IgD-negative memory B cell (primary cell): ENCODE measurements around the gene CYS1. TPM values are rescaled to one million over a fixed set of nuclear protein-coding genes. Genes with fewer than 3 reads are reported as not detected.

Experiments used
- H3K27ac Mint-ChIP-seq, 3 donors: one replicate each; pipeline ENCODE4 v1.8.0; 2020 to 2022; ENCODE audit warnings: mild to moderate bottlenecking in 3 of 3, mixed read lengths in 3 of 3, moderate library complexity in 1 of 3
- H3K27me3 Mint-ChIP-seq: one replicate; pipeline ENCODE4 v1.8.0; 2021; ENCODE audit warnings: mixed read lengths
- H3K36me3 Mint-ChIP-seq: one replicate; pipeline ENCODE4 v1.8.0; 2020; ENCODE audit warnings: mild to moderate bottlenecking, mixed read lengths
- H3K4me1 Mint-ChIP-seq, 3 donors: one replicate each; pipeline ENCODE4 v1.8.0; 2020 to 2022; ENCODE audit warnings: mixed read lengths in 3 of 3, mild to moderate bottlenecking in 1 of 3
- H3K4me3 Mint-ChIP-seq, 4 donors: one replicate each; pipeline ENCODE4 v1.8.0; 2020 to 2022; ENCODE audit warnings: mild to moderate bottlenecking in 4 of 4, mixed read lengths in 4 of 4, moderate library complexity in 3 of 4
- H3K9me3 Mint-ChIP-seq, 3 donors: one replicate each; pipeline ENCODE4 v1.8.0; 2020 to 2021; ENCODE audit warnings: mixed read lengths in 3 of 3, mild to moderate bottlenecking in 1 of 3
- polyA plus RNA-seq: library from polyadenylated mRNA; unstranded; fragments of 300-500 nt; fragmentation: Illumina TruSeq; gene quantifications from one replicate; pipeline ENCODE4 v1.2.3, GENCODE V29; 2021

CYS1 gene
- polyA plus RNA-seq, 1 donor from 2014 or later: not detected

DNA sequence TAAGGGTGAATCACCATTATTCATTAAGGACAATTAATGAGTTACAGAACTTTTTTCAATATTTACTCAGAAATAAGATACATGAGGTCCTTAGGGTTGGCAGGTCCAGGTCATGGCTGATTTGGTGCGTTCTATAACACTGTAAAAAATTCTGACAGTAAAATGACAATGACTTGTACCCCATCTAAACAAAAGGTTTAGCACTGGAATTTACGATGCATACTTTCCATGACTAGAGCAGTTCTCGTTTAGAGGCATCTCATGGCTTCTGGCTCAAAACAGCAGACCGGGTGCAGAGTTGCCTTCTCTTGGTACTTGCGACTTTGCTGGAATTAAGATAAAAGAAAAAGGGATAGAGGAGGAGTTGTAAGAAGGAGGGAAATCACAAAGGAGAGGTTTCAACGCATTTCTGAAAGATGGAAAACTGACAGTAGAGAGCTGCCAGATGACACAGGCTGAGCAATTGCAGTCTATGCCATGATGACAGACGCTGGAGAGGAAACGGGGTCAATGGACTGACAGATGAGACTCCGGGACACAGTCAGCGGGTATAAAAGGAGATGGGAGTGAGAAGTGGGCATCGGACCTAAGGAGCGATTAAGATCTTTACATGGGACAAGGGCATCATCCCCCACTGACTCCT is 4.1 kb upstream of the CYS1 start:
- Mint-ChIP-seq H3K27me3 (peaks cover 50% of the 10 kb centered on the region), H3K27ac (peak overlapping the region in 2 of 3 donors; percentile 27 to 29), H3K9me3 (no peaks in the 10 kb centered on the region), H3K36me3 (no peaks in the 10 kb centered on the region), H3K4me3 (peak overlapping the region in 2 of 4 donors; percentile 5 to 76), H3K4me1 (peaks cover 9 to 15% (median 14%) of the 10 kb centered on the region in 3 donors)

DNA sequence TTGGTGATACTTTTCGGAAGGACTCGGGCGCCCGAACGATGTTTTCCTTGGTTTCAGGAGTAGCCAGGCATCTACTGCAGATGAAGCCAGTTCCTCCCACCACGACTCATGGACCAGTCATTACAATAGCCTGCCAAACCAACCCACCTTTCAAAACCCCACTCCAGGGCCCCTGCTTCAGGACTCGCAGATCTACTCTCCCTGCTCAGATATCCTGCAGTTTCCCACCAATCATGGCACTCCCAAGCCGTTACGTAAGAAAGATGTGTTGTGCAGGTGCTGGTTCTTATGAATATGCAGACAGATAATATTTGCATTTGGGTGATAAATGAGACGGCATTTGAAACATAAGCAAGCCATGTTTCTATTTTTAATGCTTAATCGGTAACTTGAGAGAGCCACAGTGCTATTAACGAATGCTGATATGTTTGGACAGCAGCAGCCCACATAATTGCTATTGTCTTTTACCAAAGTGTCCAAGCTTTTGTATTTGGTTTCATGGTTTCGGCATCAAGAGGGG is 3.5 kb upstream of the CYS1 start:
- H3K4me3 Mint-ChIP-seq: peak overlapping the region in 1 of 4 donors; percentile 33
- no peaks in the 10 kb centered on the region for H3K36me3 Mint-ChIP-seq
- H3K27ac Mint-ChIP-seq: peak overlapping the region in 2 of 3 donors; percentile 29 to 58
- H3K9me3 Mint-ChIP-seq: no peaks in the 10 kb centered on the region
- H3K27me3 Mint-ChIP-seq: peaks cover 54% of the 10 kb centered on the region
- H3K4me1 Mint-ChIP-seq: peaks cover 11 to 21% (median 19%) of the 10 kb centered on the region in 3 donors

DNA sequence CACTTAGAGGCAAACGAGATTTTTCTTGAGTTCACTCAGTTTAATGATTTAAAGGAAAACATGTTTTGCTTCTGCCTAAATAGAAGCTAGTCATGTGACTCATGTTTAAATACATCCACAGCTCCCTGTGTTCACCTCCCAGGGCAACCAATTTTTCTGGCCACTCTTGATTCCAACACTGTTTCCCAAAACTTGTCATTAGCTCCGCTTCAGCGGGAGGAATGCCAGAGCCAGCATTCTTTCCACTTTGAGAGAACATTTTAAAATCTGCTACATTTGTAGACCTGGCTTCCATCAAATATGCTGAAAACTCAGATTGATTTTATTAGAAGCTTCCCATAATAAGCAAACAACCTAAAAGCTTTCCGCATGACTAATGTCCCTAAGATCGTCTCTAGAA is 2.8 kb upstream of the CYS1 start:
- H3K4me3 Mint-ChIP-seq: peak overlapping the region in 2 of 4 donors; percentile 0 to 57
- H3K4me1 Mint-ChIP-seq: peaks cover 11 to 23% (median 21%) of the 10 kb centered on the region in 3 donors
- H3K9me3 Mint-ChIP-seq: no peaks in the 10 kb centered on the region
- no peaks in the 10 kb centered on the region for H3K36me3 Mint-ChIP-seq
- H3K27ac Mint-ChIP-seq: peak overlapping the region in 2 of 3 donors; percentile 58 to 85
- H3K27me3 Mint-ChIP-seq: peaks cover 61% of the 10 kb centered on the region

DNA sequence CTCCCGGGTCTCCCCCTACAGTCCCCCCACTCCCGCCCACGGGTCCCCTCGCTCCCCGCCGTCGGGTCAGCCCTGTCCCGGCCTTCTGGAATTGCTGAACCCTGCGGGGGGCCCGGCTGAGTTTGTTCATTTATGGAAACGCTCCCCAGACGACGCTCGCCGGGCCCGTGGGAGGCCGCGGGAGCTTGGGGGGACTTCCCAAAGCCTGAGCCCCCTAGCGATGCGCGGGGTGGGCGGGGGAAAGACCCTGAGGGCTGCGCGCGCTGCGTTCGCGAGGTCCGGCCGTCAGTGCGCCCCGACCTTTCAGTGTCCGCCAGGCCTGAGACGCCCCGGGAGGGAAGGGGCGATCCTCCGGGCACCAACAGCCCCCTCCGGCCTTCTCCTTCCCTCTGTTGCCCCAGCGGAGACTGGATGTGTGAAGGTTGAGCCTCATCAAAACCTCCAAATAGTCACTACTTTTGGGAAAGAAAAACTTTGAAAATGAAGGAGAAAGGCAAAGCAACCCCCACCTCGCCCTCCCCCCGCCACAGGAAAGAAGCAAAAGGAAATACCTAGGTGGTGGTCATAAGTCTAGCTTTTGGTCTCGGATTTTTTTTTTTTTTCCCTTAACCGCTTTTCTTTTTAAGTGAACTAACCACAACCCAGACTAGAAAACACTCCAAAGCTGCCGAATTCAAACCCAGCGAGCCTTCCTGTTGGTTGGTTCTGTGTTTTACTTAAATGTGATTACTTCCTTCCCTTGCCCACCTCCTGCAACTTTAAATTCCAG is 509 bp upstream of the CYS1 start:
- H3K36me3 Mint-ChIP-seq: no peaks in the 10 kb centered on the region
- H3K27me3 Mint-ChIP-seq: peaks cover 68% of the 10 kb centered on the region
- no peaks in the 10 kb centered on the region for H3K9me3 Mint-ChIP-seq
- H3K4me3 Mint-ChIP-seq: peak overlapping the region; percentile 72 to 87 (median 82)
- H3K4me1 Mint-ChIP-seq: peaks cover 17 to 24% (median 21%) of the 10 kb centered on the region in 3 donors
- peak overlapping the region in 1 of 3 donors; percentile 71 for H3K27ac Mint-ChIP-seq

DNA sequence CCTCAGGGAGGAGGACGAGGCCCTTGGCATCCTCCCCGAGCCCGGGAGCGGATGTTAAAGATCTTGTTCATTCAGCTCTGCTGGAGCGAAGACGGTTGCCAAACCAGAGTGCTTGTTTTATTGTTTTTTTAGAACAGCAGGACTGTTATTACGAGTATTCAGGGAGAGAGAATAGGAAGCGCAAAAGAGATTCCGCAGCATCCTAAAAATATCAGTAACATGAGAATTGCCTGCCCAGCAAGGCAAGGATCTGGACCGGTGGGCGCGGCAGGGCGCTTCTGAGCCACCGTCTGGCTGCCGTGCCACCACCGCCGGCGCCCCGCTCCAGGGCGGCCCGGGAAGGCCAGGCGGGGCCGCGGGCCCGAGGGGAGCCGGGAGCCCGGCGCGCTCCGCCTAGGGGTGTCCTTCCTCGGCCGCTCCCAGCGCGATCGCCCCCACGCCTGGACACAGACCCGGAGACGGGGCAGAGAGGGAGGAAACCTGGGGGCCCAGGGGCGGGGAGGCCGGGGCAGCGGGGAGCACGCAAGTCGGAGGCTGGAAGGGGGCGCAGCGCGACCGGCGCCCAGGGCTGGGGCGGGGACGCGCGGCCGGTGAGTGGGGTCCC is 843 bp downstream of the CYS1 start:
- H3K27ac Mint-ChIP-seq: peak overlapping the region in 1 of 3 donors; percentile 66
- no peaks in the 10 kb centered on the region for H3K9me3 Mint-ChIP-seq
- peaks cover 66% of the 10 kb centered on the region for H3K27me3 Mint-ChIP-seq
- peaks cover 16 to 24% (median 21%) of the 10 kb centered on the region in 3 donors for H3K4me1 Mint-ChIP-seq
- H3K4me3 Mint-ChIP-seq: peak overlapping the region; percentile 81 to 94 (median 91)
- no peaks in the 10 kb centered on the region for H3K36me3 Mint-ChIP-seq

DNA sequence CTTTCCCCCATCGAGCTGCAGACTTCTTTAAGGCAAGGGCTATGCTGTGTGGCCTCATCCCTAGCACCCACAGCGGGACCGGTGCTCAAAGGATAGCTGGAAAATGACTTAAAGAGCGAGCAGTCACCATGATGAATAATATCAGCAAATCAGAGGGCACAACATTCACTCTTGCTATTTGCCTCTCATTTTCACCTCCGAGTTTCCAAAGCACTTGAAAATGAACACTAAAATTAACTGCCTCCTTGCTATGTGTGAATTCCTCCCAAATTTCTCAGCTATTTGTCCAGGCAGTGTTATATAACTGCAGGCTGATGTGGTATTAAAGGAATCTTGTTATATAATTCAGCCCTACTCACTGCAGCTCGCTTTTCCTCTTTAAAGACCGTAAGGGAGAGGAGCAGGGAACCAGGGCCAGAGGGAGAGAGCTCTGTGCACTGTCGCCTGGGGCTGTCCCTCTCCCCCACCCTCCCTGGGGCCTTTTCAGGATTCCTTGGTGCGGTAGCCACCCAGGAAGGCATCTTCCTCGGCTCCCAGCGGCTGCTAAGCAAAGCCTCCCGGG is 1.4 kb downstream of the CYS1 start:
- H3K9me3 Mint-ChIP-seq: no peaks in the 10 kb centered on the region
- H3K27ac Mint-ChIP-seq: peak overlapping the region in 2 of 3 donors; percentile 31 to 66
- H3K4me1 Mint-ChIP-seq: peaks cover 15 to 21% (median 21%) of the 10 kb centered on the region in 3 donors
- H3K4me3 Mint-ChIP-seq: peak overlapping the region; percentile 81 to 94 (median 91)
- H3K36me3 Mint-ChIP-seq: no peaks in the 10 kb centered on the region
- peaks cover 65% of the 10 kb centered on the region for H3K27me3 Mint-ChIP-seq

DNA sequence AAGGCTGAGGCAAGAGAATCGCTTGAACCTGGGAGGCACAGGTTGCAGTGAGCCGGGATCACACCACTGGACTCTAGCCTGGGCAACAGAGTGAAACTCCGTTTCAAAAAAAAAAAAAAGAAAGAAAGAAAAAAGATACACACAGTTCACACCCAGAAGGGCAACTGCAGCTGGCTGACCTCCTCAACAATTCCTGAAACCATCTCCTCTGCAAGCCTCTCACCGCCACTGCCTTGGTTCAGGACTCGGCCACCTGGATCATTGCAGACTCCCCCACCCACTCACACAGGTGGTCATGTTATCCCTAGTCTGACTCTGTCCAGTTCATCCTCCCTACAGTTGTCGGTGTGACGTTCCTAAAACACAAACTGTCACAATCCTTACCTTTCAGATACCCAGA is 2.2 kb downstream of the CYS1 start:
- Mint-ChIP-seq H3K4me3 (peak overlapping the region in 2 of 4 donors; percentile 48 to 94), H3K4me1 (peaks cover 15 to 18% (median 18%) of the 10 kb centered on the region in 3 donors), H3K27me3 (peaks cover 62% of the 10 kb centered on the region), H3K9me3 (no peaks in the 10 kb centered on the region), H3K36me3 (no peaks in the 10 kb centered on the region), H3K27ac (peak overlapping the region in 1 of 3 donors; percentile 41)

DNA sequence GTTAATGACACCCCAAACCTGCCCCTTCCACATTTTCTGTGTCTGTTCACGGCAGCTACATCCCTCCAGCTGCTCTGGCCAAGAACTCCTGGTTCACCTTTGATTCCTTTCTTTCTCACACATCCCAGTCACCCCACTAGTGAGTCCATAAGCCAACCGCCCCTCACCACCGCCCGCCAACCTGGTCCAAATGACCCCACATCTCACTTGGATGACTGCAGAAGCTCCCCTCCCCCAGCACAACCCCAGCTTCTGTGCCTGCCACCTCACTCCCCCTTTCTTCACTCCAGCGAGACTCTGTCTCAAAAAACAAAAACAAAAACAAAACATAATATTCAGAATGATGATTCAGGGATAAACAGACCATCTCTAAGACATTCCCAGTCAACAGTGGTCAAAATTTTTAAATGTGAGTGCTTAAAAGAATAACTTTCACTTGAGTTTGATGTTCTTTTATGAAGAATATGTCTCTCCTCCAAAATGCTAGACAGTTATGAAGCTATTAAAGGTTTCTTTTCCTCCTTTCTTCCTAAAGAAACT is 3.2 kb downstream of the CYS1 start:
- Mint-ChIP-seq H3K27ac (no peak overlapping the region), H3K4me1 (peaks cover 14 to 19% (median 17%) of the 10 kb centered on the region in 3 donors), H3K36me3 (no peaks in the 10 kb centered on the region), H3K27me3 (peaks cover 60% of the 10 kb centered on the region), H3K9me3 (no peaks in the 10 kb centered on the region), H3K4me3 (peak overlapping the region in 1 of 4 donors; percentile 57)

DNA sequence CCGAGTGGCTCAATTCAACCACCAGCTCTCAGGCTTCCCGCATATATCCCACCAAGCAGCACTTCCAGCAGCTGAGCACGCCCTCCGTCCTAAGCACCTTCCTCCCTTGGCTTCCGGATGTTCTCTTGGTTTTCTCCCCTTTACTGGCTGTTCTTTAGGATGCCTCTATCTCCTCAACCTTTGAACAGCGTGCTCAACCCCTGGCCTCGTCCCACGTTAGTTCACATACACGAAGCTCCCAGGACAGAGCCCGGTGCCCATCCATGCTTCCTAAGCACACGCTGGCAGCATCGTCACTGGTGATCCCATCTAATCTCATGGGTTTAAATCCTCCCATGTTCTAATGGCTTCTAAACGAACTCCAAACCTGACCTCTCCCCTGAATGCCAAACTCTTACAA is 3.7 kb downstream of the CYS1 start:
- H3K4me1 Mint-ChIP-seq: peaks cover 14 to 19% (median 17%) of the 10 kb centered on the region in 3 donors

DNA sequence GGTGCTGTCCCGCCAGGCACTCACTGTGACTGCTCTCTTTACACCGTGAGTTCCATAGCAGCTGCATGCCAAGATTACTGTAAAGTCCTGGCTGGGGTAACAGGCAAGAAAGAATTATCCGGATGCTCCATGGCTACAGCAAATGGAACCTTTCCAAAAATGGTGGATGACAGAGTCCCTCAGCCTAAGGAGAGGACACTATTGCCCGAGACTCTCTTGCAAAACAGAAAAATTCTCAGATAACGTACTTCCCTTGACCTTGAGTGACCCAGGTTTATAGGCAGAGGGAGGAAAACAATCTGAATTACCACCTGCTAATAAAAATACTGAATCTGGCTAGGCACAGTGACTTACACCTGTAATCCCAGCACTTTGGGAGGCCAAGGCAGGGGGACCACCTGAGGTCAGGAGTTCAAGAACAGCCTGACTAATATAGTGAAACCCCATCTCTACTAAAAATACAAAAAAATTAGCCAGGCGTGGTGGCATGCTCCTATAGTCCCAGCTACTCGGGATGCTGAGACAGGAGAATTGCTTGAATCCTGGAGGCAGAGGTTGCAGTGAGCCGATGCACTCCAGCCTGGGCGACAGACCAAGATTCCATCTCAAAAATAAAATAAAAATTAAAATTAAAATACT is 4.5 kb downstream of the CYS1 start:
- H3K9me3 Mint-ChIP-seq: no peaks in the 10 kb centered on the region
- no peak overlapping the region for H3K27ac Mint-ChIP-seq
- H3K4me1 Mint-ChIP-seq: peaks cover 11 to 13% (median 11%) of the 10 kb centered on the region in 3 donors
- H3K4me3 Mint-ChIP-seq: no peak overlapping the region
- no peaks in the 10 kb centered on the region for H3K36me3 Mint-ChIP-seq
- peaks cover 50% of the 10 kb centered on the region for H3K27me3 Mint-ChIP-seq

More for the DNA sequence above, 3.7 kb downstream of the CYS1 start:
- Mint-ChIP-seq H3K27me3 (peaks cover 57% of the 10 kb centered on the region), H3K9me3 (no peaks in the 10 kb centered on the region), H3K36me3 (no peaks in the 10 kb centered on the region), H3K27ac (peak overlapping the region in 1 of 3 donors; percentile 20), H3K4me3 (no peak overlapping the region)

DNA sequence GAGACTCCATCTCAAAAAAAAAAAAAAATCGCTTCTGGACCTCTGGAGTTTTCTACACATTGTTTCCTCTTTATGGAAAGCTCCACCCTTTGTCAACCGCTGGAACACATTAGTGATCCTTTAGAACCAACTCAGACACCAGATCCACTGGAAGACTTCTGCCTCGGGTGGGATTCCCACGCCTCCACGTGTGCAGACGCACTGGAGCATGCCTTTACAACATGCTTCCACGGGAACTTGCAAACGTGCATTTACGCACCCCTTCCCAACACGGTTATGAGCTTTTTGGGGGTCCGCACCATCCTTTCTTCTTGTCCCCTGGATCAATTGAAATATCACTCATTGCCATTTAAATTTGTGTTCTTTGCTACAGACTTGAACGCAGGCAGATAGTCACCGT is 5.1 kb downstream of the CYS1 start:
- peaks cover 11 to 13% (median 11%) of the 10 kb centered on the region in 3 donors for H3K4me1 Mint-ChIP-seq
- peaks cover 48% of the 10 kb centered on the region for H3K27me3 Mint-ChIP-seq
- H3K36me3 Mint-ChIP-seq: no peaks in the 10 kb centered on the region
- H3K4me3 Mint-ChIP-seq: no peak overlapping the region
- no peaks in the 10 kb centered on the region for H3K9me3 Mint-ChIP-seq
- H3K27ac Mint-ChIP-seq: no peak overlapping the region

DNA sequence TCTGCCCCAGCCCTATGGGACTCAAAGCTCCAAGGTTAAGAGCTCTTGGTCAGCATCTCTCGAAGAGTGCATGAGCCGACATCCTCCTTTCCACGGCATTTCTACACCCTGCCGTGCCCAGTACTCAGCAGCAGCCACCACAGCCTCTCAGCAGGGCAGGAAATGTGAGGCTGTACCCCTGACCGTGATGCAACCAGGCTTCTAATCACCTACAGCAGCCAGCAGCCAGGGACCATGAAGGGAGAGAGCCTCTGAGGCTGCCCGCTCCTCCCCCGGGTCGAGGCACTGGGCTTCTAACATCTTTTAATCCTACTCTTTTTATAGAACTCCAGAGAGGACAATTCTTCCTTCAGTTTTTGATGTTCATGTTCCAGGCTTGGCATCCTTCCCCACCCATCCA is 6.5 kb downstream of the CYS1 start:
- Mint-ChIP-seq H3K4me3 (no peak overlapping the region), H3K27me3 (peaks cover 42% of the 10 kb centered on the region), H3K36me3 (no peaks in the 10 kb centered on the region), H3K4me1 (peaks cover 4 to 8% (median 7%) of the 10 kb centered on the region in 3 donors), H3K27ac (peak overlapping the region in 1 of 3 donors; percentile 52), H3K9me3 (no peaks in the 10 kb centered on the region)

DNA sequence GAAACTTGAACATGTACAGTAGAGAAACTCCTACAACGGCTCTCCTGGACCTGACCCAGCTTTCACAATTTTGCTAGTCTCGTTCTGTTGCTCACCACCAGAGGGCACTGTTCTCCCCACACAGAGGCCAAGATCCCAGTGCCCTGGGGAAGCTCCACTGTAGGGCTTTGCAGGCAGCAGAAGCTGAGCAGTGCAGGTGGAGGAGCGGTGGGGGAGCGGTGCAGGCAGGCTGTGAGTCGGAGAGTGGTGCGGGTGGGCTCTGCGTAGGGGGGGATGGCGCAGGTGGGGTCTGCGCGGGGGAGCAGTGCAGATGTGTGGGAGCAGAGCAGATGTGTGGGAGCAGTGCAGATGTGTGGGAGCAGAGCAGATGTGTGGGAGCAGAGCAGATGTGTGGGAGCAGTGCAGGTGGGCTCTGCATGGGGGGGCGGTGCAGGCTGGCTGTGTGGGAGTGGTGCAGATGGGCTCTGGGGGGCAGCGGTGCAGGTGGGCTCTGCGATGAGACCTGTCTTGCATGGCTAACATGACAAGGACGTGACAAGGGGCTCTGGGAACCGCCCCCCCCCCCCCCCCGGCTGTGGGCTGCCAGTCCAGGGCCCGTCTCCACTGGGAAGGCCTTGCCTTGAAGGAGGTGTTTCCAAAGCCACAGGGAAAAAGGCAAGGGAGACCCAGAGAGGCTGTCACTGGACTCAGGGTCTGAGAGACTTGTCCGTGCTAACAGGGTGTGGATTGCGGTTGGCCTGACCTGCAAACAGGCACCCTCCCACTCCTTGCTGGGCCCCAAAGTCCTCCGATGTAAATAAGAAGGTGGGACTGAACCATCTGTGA is 7.3 kb downstream of the CYS1 start:
- Mint-ChIP-seq H3K27me3 (peaks cover 34% of the 10 kb centered on the region), H3K27ac (no peak overlapping the region), H3K4me3 (no peak overlapping the region), H3K9me3 (peaks cover 0 to 5% (median 2%) of the 10 kb centered on the region in 3 donors), H3K4me1 (peaks cover 3 to 8% (median 4%) of the 10 kb centered on the region in 3 donors), H3K36me3 (peaks cover 2% of the 10 kb centered on the region)
